Measurements from ENCODE around the gene ZNF599. TPM values are rescaled to one million over a fixed set of nuclear protein-coding genes. Genes with fewer than 3 reads are reported as not detected.

Gene ZNF599
- total and polyA plus RNA-seq, 2 donors from 2014 or later, result 8.9 to 14.2 TPM

DNA sequence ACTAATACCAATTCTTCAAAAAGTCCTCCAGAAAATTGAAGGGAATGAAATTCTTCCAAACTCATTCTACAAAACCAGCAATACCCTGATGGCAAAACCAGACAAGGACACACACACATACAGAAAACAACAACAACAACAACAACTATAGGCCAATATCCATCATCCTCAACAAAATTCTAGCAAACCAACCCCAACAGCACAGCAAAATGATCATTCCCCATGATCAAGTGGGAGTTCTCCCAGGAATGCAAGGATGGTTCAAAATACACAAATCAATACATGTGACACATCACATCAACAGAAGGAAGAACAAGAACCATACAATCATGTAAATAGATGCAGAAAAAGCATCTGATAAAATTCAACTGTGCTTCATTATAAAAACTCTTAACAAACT, 57.7 kb downstream of the ZNF599 start:
- Histone ChIP-seq H3K9ac (ENCODE audit: low read length in 3 of 3) (no peak overlapping the region), H3K4me3 (ENCODE audit: low read length in 3 of 3) (no peak overlapping the region), H3K4me1 (ENCODE audit: control insufficient read depth in 2 of 3, insufficient read depth in 2 of 3, low read depth in 1 of 3, low read length in 3 of 3) (no peaks in the 10 kb centered on the region), H3K36me3 (ENCODE audit: control insufficient read depth in 2 of 3, insufficient read depth in 3 of 3, low read length in 3 of 3) (no peaks in the 10 kb centered on the region), H3K27me3 (ENCODE audit: control insufficient read depth, insufficient read depth, low read length) (no peaks in the 10 kb centered on the region), H3K9me3 (ENCODE audit: control insufficient read depth in 2 of 3, insufficient read depth in 1 of 3, low read length in 3 of 3) (peaks cover 0 to 7% (median 2%) of the 10 kb centered on the region in 3 donors), H3K27ac (ENCODE audit: low read depth in 2 of 2, low read length in 2 of 2) (no peak overlapping the region)
- TF ChIP-seq, protein P1, sequence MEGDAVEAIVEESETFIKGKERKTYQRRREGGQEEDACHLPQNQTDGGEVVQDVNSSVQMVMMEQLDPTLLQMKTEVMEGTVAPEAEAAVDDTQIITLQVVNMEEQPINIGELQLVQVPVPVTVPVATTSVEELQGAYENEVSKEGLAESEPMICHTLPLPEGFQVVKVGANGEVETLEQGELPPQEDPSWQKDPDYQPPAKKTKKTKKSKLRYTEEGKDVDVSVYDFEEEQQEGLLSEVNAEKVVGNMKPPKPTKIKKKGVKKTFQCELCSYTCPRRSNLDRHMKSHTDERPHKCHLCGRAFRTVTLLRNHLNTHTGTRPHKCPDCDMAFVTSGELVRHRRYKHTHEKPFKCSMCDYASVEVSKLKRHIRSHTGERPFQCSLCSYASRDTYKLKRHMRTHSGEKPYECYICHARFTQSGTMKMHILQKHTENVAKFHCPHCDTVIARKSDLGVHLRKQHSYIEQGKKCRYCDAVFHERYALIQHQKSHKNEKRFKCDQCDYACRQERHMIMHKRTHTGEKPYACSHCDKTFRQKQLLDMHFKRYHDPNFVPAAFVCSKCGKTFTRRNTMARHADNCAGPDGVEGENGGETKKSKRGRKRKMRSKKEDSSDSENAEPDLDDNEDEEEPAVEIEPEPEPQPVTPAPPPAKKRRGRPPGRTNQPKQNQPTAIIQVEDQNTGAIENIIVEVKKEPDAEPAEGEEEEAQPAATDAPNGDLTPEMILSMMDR (IDR thresholded peaks at IDR 0.05; ENCODE audit: borderline replicate concordance, extremely low read depth, insufficient read depth), result no peak
- FAIRE-seq (no peak), DNase-seq (no peak)
- intact Hi-C loops (cut with DNase I), result no loop called here

DNA sequence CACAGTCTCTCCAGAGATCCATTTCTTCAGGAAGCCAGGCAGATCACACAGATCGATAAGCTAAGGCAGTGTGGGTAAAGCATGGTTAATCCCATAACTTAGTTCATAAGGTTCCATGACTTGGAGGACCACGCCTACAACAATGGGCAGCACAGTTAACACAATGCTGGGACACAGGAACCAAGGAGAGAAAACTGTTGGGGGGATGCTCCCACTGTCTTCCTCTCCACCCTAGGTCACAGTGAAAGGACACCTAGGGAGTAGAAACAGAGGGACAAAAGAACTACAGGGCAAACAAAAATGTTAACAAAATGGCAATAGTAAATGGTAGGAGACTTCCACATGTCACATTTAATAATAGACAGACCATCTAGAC, 59.8 kb downstream of the ZNF599 start:
- Histone ChIP-seq H3K27ac (ENCODE audit: low read depth in 2 of 2, low read length in 2 of 2) (no peak overlapping the region), H3K4me1 (ENCODE audit: control insufficient read depth in 2 of 3, insufficient read depth in 2 of 3, low read depth in 1 of 3, low read length in 3 of 3) (no peaks in the 10 kb centered on the region), H3K36me3 (ENCODE audit: control insufficient read depth in 2 of 3, insufficient read depth in 3 of 3, low read length in 3 of 3) (no peaks in the 10 kb centered on the region), H3K4me3 (ENCODE audit: low read length in 3 of 3) (no peak overlapping the region), H3K9me3 (ENCODE audit: control insufficient read depth in 2 of 3, insufficient read depth in 1 of 3, low read length in 3 of 3) (peaks cover 0 to 7% (median 2%) of the 10 kb centered on the region in 3 donors), H3K9ac (ENCODE audit: low read length in 3 of 3) (no peak overlapping the region), H3K27me3 (ENCODE audit: control insufficient read depth, insufficient read depth, low read length) (no peaks in the 10 kb centered on the region)
- DNase-seq (no peak), FAIRE-seq (no peak)
- TF ChIP-seq, protein P1 (IDR thresholded peaks at IDR 0.05; ENCODE audit: borderline replicate concordance, extremely low read depth, insufficient read depth), result no peak
- intact Hi-C loops (cut with DNase I), result loop anchor here (5.0 kb wide), 1 partner anchor 76 kb away; no protein-coding TSS in a partner anchor

DNA sequence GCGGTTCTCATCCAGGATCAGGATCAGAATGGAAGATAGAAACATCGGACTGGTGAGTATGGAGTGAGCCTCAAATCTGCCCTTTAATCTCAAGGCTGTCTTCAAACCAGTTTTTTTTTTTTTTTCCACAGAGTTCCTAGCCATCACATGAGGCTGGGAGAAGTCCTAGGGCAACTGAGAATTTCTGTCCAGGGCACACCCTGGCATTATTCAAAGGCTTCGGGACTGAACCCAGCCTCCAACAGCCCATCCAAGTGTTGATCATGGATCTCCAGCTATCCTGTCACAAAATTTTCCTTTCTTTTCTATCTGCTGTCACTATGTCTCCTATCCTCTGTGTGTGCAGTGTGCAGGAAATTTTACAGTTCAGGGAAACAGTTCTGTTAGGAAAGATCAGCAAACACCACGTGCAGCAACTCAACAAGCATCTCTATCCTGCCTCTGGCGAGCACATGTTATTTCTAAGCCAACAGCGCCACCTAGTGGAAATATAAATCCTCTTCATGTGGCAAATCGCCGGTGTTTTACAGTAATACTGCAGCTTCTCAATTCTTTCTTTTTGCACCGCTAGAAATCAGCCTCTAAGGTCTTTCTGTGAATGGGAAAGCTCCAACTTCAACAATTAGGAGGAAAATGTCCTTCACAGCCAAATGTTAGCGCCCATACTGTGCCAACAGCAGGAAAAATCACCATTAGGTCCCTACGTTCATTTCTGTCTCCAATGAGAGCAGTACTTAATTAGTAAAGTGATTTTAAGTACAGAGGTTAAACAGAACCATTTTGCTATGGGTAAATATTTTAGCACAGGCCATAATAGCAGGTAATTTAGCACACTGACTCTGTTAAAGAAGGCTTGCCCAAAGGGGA, 60.4 kb downstream of the ZNF599 start:
- H3K4me3 ChIP-seq (ENCODE audit: low read length in 3 of 3), result no peak overlapping the region
- peaks cover 0 to 7% (median 2%) of the 10 kb centered on the region in 3 donors for H3K9me3 ChIP-seq (ENCODE audit: control insufficient read depth in 2 of 3, insufficient read depth in 1 of 3, low read length in 3 of 3)
- intact Hi-C loops (cut with DNase I), result loop anchor here (5.0 kb wide), 1 partner anchor 75 kb away; no protein-coding TSS in a partner anchor
- H3K36me3 ChIP-seq (ENCODE audit: control insufficient read depth in 2 of 3, insufficient read depth in 3 of 3, low read length in 3 of 3), result no peaks in the 10 kb centered on the region
- FAIRE-seq (peak; percentile 82), DNase-seq (peak in 4 of 5 donors; percentile 49 to 79 (median 59))
- H3K27me3 ChIP-seq (ENCODE audit: control insufficient read depth, insufficient read depth, low read length), result no peaks in the 10 kb centered on the region
- TF ChIP-seq, protein P1 (IDR thresholded peaks at IDR 0.05; ENCODE audit: borderline replicate concordance, extremely low read depth, insufficient read depth), result peak; percentile 62
- H3K27ac ChIP-seq (ENCODE audit: low read depth in 2 of 2, low read length in 2 of 2), result no peak overlapping the region
- H3K9ac ChIP-seq (ENCODE audit: low read length in 3 of 3), result no peak overlapping the region
- H3K4me1 ChIP-seq (ENCODE audit: control insufficient read depth in 2 of 3, insufficient read depth in 2 of 3, low read depth in 1 of 3, low read length in 3 of 3), result no peaks in the 10 kb centered on the region

Measured in kidney (tissue), 14 donors.